T-cell (primary cell): ENCODE measurements around the gene RNASE13. TPM values are rescaled to one million over a fixed set of nuclear protein-coding genes. Genes with fewer than 3 reads are reported as not detected.

ENCODE experiments used
- ATAC-seq, 4 experiments: fragments of 200-7000 bp in 3 of 4; fragments of 150-1000 bp in 1 of 4; cut with Tn5 transposase; replicated peaks in 1 of 4; 1 replicate in 3 of 4; 2 replicates in 1 of 4; pipeline ENCODE4 v1.10.0; 2021; ENCODE audit warnings: moderate library complexity in 3 of 4, mild to moderate bottlenecking in 2 of 4, moderate number of reproducible peaks in 1 of 4
- CTCF ChIA-PET, 2 donors: fragments of 300-600 bp; sonication (Branson Sonifier 250); formaldehyde crosslinking; loops; one replicate each; lab custom pipeline; 2022; ENCODE audit warnings: antibody characterized with exemption in 2 of 2; lab: Charles Lee
- POLR2A ChIA-PET, 2 donors: fragments of 300-600 bp; sonication (Branson Sonifier 250); formaldehyde crosslinking; loops; one replicate each; lab custom pipeline; 2022; ENCODE audit warnings: antibody characterized with exemption in 2 of 2; lab: Charles Lee
- DNase-seq, 35 experiments: peaks; one replicate each; pipeline versions ENCODE4 v3.0.0 to v3.0.0-alpha.2; 2013 to 2023
- H3K27ac ChIP-seq: one replicate; pipeline ENCODE4 v1.5.1; 2013; ENCODE audit warnings: low read length
- H3K27me3 ChIP-seq, 2 experiments: replicated peaks in 1 of 2; 1 replicate in 1 of 2; 2 replicates in 1 of 2; pipeline versions ENCODE4 v1.6.1 to v1.7.0; 2013; ENCODE audit warnings: low read length in 1 of 2, mixed read lengths in 1 of 2; ENCODE audit not compliant: control insufficient read depth in 2 of 2, insufficient read depth in 2 of 2; ENCODE audit errors: extremely low read depth in 1 of 2
- H3K36me3 ChIP-seq, 2 donors: 1 replicate in 1 of 2; 2 replicates in 1 of 2; pipeline versions ENCODE4 v1.6.1 to v1.7.0; 2013; ENCODE audit warnings: low read length in 1 of 2; ENCODE audit not compliant: control insufficient read depth in 2 of 2, insufficient read depth in 1 of 2; ENCODE audit errors: extremely low read depth in 1 of 2
- H3K4me1 ChIP-seq, 2 experiments: 1 replicate in 1 of 2; 2 replicates in 1 of 2; pipeline versions ENCODE4 v1.6.1 to v1.7.0; 2013; ENCODE audit warnings: low read length in 2 of 2, mixed read lengths in 1 of 2; ENCODE audit not compliant: insufficient read depth in 2 of 2, control insufficient read depth in 1 of 2; ENCODE audit errors: extremely low read depth in 1 of 2
- H3K4me3 ChIP-seq, 2 donors: 1 replicate in 1 of 2; 2 replicates in 1 of 2; pipeline versions ENCODE4 v1.5.1 to v1.7.0; 2013; ENCODE audit warnings: mild to moderate bottlenecking in 2 of 2, low read length in 1 of 2, moderate library complexity in 1 of 2; ENCODE audit not compliant: control insufficient read depth in 1 of 2; ENCODE audit errors: extremely low read depth in 1 of 2
- H3K9me3 ChIP-seq: 2 replicates; pipeline ENCODE4 v1.7.0; 2013
- H3K27ac Mint-ChIP-seq, 2 donors: one replicate each; pipeline ENCODE4 v1.8.0; 2020 to 2021; ENCODE audit warnings: mild to moderate bottlenecking in 2 of 2, mixed read lengths in 2 of 2
- H3K27me3 Mint-ChIP-seq, 2 donors: one replicate each; pipeline ENCODE4 v1.8.0; 2021 to 2022; ENCODE audit warnings: mixed read lengths in 2 of 2
- H3K36me3 Mint-ChIP-seq: one replicate; pipeline ENCODE4 v1.8.0; 2021; ENCODE audit warnings: mixed read lengths
- H3K4me1 Mint-ChIP-seq, 3 donors: one replicate each; pipeline ENCODE4 v1.8.0; 2020 to 2022; ENCODE audit warnings: mixed read lengths in 3 of 3, mild to moderate bottlenecking in 1 of 3
- H3K4me3 Mint-ChIP-seq, 3 donors: one replicate each; pipeline ENCODE4 v1.8.0; 2020 to 2022; ENCODE audit warnings: mild to moderate bottlenecking in 3 of 3, mixed read lengths in 3 of 3, moderate library complexity in 3 of 3
- H3K9me3 Mint-ChIP-seq, 3 donors: one replicate each; pipeline ENCODE4 v1.8.0; 2020 to 2022; ENCODE audit warnings: mixed read lengths in 3 of 3
- WGBS: methylation state at CpG from one replicate; pipeline ENCODE4 v1.1.5; 2013; ENCODE audit warnings: missing lambda C conversion rate; ENCODE audit not compliant: insufficient coverage; 5-methylcytosine and 5-hydroxymethylcytosine counted together
- total RNA-seq, 35 experiments: library from RNA in 6 of 35; stranded (reverse) in 6 of 35; fragments of 120-200 nt in 1 of 35; gene quantifications; one replicate each; pipeline versions ENCODE4 v1.2.1 to v1.2.4 and lab custom pipeline; 2013 to 2026

Gene RNASE13
- total RNA-seq, 5 donors from 2014 or later (not counting 1 experiment from before 2014, with no cell fraction given): not detected

DNA sequence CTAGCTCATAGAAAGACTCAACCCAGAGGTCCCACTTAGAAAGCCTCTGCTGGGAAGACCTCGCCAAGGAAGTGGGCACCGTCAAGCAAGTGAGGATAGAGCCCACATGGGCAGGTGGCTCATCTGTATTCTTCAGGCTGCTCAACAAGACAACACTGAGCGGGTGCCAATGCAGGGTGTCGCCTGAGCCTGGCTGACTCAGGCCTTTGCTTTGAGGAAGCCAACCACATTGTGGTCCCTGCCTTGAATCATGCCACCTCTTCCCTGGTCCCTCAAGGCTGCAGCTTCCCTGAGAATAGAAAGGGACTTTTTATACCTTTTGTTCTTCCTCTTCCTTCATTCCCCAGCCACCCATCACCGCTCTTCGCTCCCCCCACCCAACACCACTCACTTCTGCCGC is 2.1 kb upstream of the RNASE13 start:
- DNase-seq (no peak), ATAC-seq (no peak)
- Histone ChIP-seq H3K36me3 (no peaks in the 10 kb centered on the region), H3K9me3 (no peaks in the 10 kb centered on the region), H3K27me3 (peaks cover 0 to 11% of the 10 kb centered on the region in 2 experiments), H3K4me3 (no peak overlapping the region), H3K27ac (no peak overlapping the region), H3K4me1 (no peaks in the 10 kb centered on the region)
- Mint-ChIP-seq H3K4me3 (no peak overlapping the region), H3K36me3 (no peaks in the 10 kb centered on the region), H3K4me1 (no peaks in the 10 kb centered on the region), H3K9me3 (no peaks in the 10 kb centered on the region), H3K27ac (no peak overlapping the region), H3K27me3 (peaks cover 0 to 3% of the 10 kb centered on the region in 2 donors)
- CTCF ChIA-PET: interaction anchor here (0.6 to 3.2 kb wide), 4 partner anchors 22 to 57 kb away, joined by 3 to 21 read pairs (median 6); no protein-coding TSS in a partner anchor
- 82% methylated on average over 5 of the region's 7 CpGs for WGBS
- POLR2A ChIA-PET: interaction anchor here in 1 of 2 donors (0.9 kb wide), 1 partner anchor 13 kb away, joined by 3 read pairs; no protein-coding TSS in a partner anchor

DNA sequence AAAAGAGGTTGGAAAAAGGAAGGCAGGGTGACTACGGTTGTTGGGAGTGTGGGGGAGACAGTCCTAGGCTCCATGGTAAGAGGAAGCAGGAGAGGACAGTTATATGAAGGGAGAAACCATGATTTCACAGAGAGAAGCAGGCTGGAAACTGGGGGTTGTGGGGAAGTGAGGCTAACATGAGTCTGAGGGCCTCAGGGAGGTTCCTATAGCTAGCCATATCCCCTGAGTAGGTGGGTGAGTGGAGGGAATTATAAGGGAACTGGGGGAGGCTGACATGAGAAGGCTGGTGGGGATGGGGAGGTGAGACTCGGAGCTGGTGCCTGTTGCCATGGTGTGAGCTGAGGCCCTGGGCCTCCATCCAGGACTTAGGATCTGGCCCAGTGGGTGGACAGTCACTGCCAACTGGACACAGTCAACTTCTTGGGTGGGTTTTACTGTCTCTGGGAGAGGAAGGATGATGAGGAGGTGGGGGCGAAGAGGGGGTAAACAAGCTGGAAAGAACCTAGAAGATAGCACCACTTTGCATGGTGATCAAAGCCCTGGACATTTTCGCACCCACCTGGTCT is 1.4 kb downstream of the RNASE13 start:
- 90% methylated on average over 4 of the region's 4 CpGs for whole genome bisulfite sequencing
- no peaks in the 10 kb centered on the region for H3K9me3 Mint-ChIP-seq
- POLR2A ChIA-PET: interaction anchor here in 1 of 2 donors (0.6 kb wide), 1 partner anchor 224 kb away, joined by 6 read pairs; no protein-coding TSS in a partner anchor

DNA sequence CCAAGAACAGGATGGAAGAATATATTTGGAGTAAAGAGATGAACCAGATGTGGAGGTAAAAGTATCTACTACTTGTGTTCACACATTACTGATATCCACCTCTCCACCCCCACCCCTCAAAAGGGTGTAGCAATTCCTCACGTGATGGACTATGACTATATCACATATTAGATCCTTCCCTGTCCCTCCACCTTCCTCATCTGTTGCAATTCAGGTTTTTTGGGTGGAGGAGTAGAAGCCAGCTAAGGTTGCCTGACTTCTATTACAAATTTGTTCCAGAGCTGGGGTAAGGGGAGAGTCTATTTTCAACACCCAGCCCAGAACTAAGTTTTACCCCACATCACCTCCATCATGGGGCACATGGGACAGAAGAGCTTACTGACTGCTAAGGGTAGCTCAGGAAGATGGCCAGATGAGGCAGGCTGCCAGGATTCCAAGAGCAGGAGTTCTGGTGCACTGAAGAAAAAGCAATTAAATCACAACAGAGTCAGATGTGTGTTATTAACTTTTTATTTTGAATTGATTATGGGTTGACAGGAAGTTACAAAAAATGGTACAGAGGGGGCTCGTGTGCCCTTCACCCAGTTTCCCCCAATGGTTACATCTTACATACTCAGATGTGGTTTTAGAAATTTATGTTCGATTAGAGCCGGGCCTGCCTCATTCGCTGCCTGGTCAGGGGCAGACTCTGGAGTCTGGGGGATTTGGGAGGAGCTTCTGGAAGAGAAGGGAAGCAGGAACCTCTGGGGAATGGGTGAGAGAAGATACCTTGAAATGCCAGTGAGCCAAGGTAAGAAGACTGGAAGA is 2.1 kb downstream of the RNASE13 start:
- Histone ChIP-seq H3K27ac (no peak overlapping the region), H3K4me1 (no peaks in the 10 kb centered on the region), H3K27me3 (peaks cover 0 to 18% of the 10 kb centered on the region in 2 experiments), H3K36me3 (no peaks in the 10 kb centered on the region), H3K9me3 (no peaks in the 10 kb centered on the region), H3K4me3 (no peak overlapping the region)
- no peaks in the 10 kb centered on the region for H3K9me3 Mint-ChIP-seq
- no peak overlapping the region for H3K27ac Mint-ChIP-seq
- DNase-seq (no peak), ATAC-seq (no peak)
- no peaks in the 10 kb centered on the region for H3K4me1 Mint-ChIP-seq
- ChIA-PET POLR2A (interaction anchor here in 1 of 2 donors (0.6 kb wide), 1 partner anchor 225 kb away, joined by 6 read pairs; no protein-coding TSS in a partner anchor), CTCF (interaction anchor here (1.0 to 1.5 kb wide), 2 partner anchors 17 to 18 kb away, joined by 3 to 7 read pairs; no protein-coding TSS in a partner anchor)
- no peak overlapping the region for H3K4me3 Mint-ChIP-seq
- peaks cover 0 to 3% of the 10 kb centered on the region in 2 donors for H3K27me3 Mint-ChIP-seq
- no peaks in the 10 kb centered on the region for H3K36me3 Mint-ChIP-seq
- 89% methylated on average over 3 of the region's 5 CpGs for WGBS

More for the DNA sequence above, 1.4 kb downstream of the RNASE13 start:
- peaks cover 0 to 18% of the 10 kb centered on the region in 2 experiments for H3K27me3 ChIP-seq
- ATAC-seq (no peak), DNase-seq (no peak)
- H3K27ac ChIP-seq: no peak overlapping the region
- H3K4me1 Mint-ChIP-seq: no peaks in the 10 kb centered on the region
- no peaks in the 10 kb centered on the region for H3K36me3 ChIP-seq
- CTCF ChIA-PET: interaction anchor here in 1 of 2 donors (0.8 to 1.5 kb wide), 2 partner anchors 14 to 19 kb away, joined by 4 to 7 read pairs; no protein-coding TSS in a partner anchor
- no peak overlapping the region for H3K4me3 ChIP-seq
- H3K27me3 Mint-ChIP-seq: peaks cover 0 to 3% of the 10 kb centered on the region in 2 donors
- no peaks in the 10 kb centered on the region for H3K36me3 Mint-ChIP-seq
- no peaks in the 10 kb centered on the region for H3K4me1 ChIP-seq
- H3K4me3 Mint-ChIP-seq: no peak overlapping the region
- no peaks in the 10 kb centered on the region for H3K9me3 ChIP-seq
- no peak overlapping the region for H3K27ac Mint-ChIP-seq

DNA sequence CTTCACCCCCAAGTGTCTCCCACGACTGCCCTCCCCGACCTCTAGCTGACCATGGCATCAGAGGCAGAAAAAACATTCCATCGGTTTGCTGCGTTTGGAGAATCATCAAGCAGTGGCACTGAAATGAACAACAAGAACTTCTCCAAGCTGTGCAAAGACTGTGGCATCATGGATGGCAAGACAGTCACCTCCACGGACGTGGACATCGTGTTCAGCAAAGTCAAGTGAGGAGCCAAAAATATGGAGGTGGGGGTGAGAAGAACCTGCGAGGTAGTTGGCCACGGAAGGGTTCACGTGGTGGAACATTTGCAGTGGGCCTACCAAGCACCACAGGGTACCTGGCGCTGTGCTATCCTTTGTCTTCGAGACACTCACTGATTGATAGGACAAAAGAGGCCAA is 4.1 kb downstream of the RNASE13 start:
- WGBS: 72% methylated on average over 11 of the region's 12 CpGs
- no peak overlapping the region for H3K4me3 Mint-ChIP-seq
- CTCF ChIA-PET: no interaction called here
- H3K4me3 ChIP-seq: no peak overlapping the region
- H3K27ac ChIP-seq: no peak overlapping the region
- H3K4me1 ChIP-seq: peaks cover 0 to 4% of the 10 kb centered on the region in 2 experiments
- no peak for ATAC-seq
- H3K9me3 Mint-ChIP-seq: no peaks in the 10 kb centered on the region
- no peaks in the 10 kb centered on the region for H3K4me1 Mint-ChIP-seq
- no peak overlapping the region for H3K27ac Mint-ChIP-seq
- peaks cover 0 to 14% of the 10 kb centered on the region in 2 experiments for H3K27me3 ChIP-seq
- no peaks in the 10 kb centered on the region for H3K9me3 ChIP-seq
- no peak for DNase-seq
- POLR2A ChIA-PET: interaction anchor here in 1 of 2 donors (0.7 kb wide), 1 partner anchor 11 kb away, joined by 3 read pairs; no protein-coding TSS in a partner anchor
- no peaks in the 10 kb centered on the region for H3K36me3 ChIP-seq
- H3K36me3 Mint-ChIP-seq: no peaks in the 10 kb centered on the region
- no peaks in the 10 kb centered on the region for H3K27me3 Mint-ChIP-seq

DNA sequence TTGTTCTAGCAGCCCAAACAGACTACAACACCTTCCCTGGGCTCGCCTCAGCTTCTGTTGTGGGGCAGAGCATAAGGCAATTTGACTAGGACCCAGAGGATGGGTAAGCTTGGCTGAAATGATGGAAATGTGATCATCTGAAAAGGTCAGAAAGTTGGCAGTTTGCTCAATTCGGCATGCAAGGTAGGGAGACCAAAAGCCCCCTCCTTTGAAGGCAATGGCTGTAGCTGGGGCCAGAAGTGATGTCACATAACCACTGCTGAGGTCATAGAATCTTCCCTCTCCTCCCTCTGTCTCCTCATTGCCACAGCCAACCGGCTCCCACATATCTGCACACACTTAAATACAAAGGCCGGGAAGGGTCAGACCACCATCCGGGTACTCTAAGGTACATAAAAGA is 4.7 kb downstream of the RNASE13 start, which contains the start of gene TPPP2:
TPPP2 (plus strand) TSS at position 301 of the 400 bp plus-strand sequence. CDS start 365 bp downstream, outside the sequence.
- Histone ChIP-seq H3K4me1 (peaks cover 0 to 9% of the 10 kb centered on the region in 2 experiments), H3K9me3 (no peaks in the 10 kb centered on the region), H3K27me3 (peaks cover 0 to 14% of the 10 kb centered on the region in 2 experiments), H3K27ac (no peak within 1 kb of the TSS), H3K36me3 (no peaks in the 10 kb centered on the region), H3K4me3 (no peak within 1 kb of the TSS)
- 93% methylated on average over 2 of the region's 5 CpGs for WGBS
- DNase-seq: no peak
- CTCF ChIA-PET: interaction anchor here in 1 of 2 donors (0.6 kb wide), 1 partner anchor 428 kb away, joined by 13 read pairs; no protein-coding TSS in a partner anchor
- H3K27ac Mint-ChIP-seq: no peak within 1 kb of the TSS
- POLR2A ChIA-PET: no interaction called here
- H3K9me3 Mint-ChIP-seq: no peaks in the 10 kb centered on the region
- H3K4me1 Mint-ChIP-seq: peaks cover 0 to 2% (median 1%) of the 10 kb centered on the region in 3 donors
- H3K36me3 Mint-ChIP-seq: no peaks in the 10 kb centered on the region
- no peak within 1 kb of the TSS for H3K4me3 Mint-ChIP-seq
- no peaks in the 10 kb centered on the region for H3K27me3 Mint-ChIP-seq
- no peak for ATAC-seq

DNA sequence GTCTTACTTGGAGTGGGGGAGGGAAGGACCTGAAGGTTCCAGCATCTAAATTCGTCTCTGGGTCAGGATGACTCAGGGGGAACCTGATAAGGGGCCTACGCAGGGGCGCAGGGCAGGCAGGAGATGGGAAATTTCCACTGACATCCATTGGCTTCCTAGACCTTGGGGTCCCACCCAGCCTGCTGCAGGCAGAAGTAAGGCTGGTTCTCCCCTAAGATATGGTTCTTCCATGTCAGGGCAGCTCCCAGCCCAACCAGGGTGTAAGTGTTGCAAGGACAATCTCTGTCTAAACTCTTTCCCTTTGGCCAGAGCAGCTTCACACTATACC is 7.7 kb downstream of the RNASE13 start:
- 65% methylated on average over 3 of the region's 3 CpGs for WGBS
- ChIA-PET CTCF (no interaction called here), POLR2A (no interaction called here)
- peaks cover 4 to 29% of the 10 kb centered on the region in 2 experiments for H3K4me1 ChIP-seq
- no peaks in the 10 kb centered on the region for H3K9me3 Mint-ChIP-seq
- no peak overlapping the region for H3K27ac ChIP-seq
- no peak overlapping the region for H3K4me3 ChIP-seq
- peaks cover 3% of the 10 kb centered on the region for H3K36me3 Mint-ChIP-seq
- peaks cover 3 to 21% of the 10 kb centered on the region in 2 experiments for H3K27me3 ChIP-seq
- no peaks in the 10 kb centered on the region for H3K36me3 ChIP-seq
- peaks cover 18 to 25% (median 18%) of the 10 kb centered on the region in 3 donors for H3K4me1 Mint-ChIP-seq
- peak overlapping the region in 1 of 2 donors; percentile 73 for H3K27ac Mint-ChIP-seq
- no peaks in the 10 kb centered on the region for H3K9me3 ChIP-seq
- H3K4me3 Mint-ChIP-seq: peak overlapping the region; percentile 21 to 89 (median 45)
- peaks cover 0 to 2% of the 10 kb centered on the region in 2 donors for H3K27me3 Mint-ChIP-seq
- ATAC-seq: no peak
- DNase-seq: peak in 1 of 35 experiments; percentile 3
